K562 (cell line): ENCODE results near the gene DYNLT2. TPM values are rescaled to one million over a fixed set of nuclear protein-coding genes. Genes with fewer than 3 reads are reported as not detected.

Experiments
- BRCA1 ChIP-seq, 2 experiments: fragments of 450-650 bp in 1 of 2; sonication (generic) in 1 of 2; formaldehyde crosslinking in 1 of 2; IDR thresholded peaks; 2 replicates each; pipeline versions ENCODE4 v1.5.0 to v1.6.1; 2017 to 2020; ENCODE audit warnings: mild to moderate bottlenecking in 1 of 2, missing genetic modification reagents in 1 of 2
- CBFA2T2 ChIP-seq: fragments of 450-650 bp; conservative IDR thresholded peaks from 2 replicates; pipeline ENCODE4 v1.6.1; 2017; ENCODE audit warnings: mild to moderate bottlenecking
- CC2D1A ChIP-seq: fragments of 450-650 bp; IDR thresholded peaks from 2 replicates; pipeline ENCODE4 v1.6.1; 2017; ENCODE audit warnings: mild to moderate bottlenecking
- EP300 ChIP-seq: IDR thresholded peaks from 2 replicates; pipeline ENCODE4 v1.6.1; 2012; ENCODE audit warnings: low read length, improper control_type of control experiment
- ERF ChIP-seq: fragments of 450-650 bp; formaldehyde crosslinking; IDR thresholded peaks from 2 replicates; pipeline ENCODE4 v1.4.0; 2020; ENCODE audit warnings: mild to moderate bottlenecking, mixed read lengths
- ESRRA ChIP-seq: fragments of 450-650 bp; IDR thresholded peaks from 2 replicates; pipeline ENCODE4 v1.6.1; 2014; ENCODE audit warnings: low read depth, mild to moderate bottlenecking, moderate library complexity, borderline replicate concordance
- GATAD2A ChIP-seq: fragments of 450-650 bp; IDR thresholded peaks from 2 replicates; pipeline ENCODE4 v1.6.1; 2017
- HCFC1 ChIP-seq: IDR thresholded peaks from 2 replicates; pipeline ENCODE4 v1.6.1; 2012; ENCODE audit warnings: low read depth, low read length, improper control_type of control experiment
- NCOA4 ChIP-seq: fragments of 450-650 bp; IDR thresholded peaks from 2 replicates; pipeline ENCODE4 v1.6.1; 2018; ENCODE audit warnings: mild to moderate bottlenecking; ENCODE audit not compliant: partially characterized antibody
- NCOA6 ChIP-seq: fragments of 450-650 bp; IDR thresholded peaks from 2 replicates; pipeline ENCODE4 v1.6.1; 2017; ENCODE audit warnings: mild to moderate bottlenecking
- NR2F6 ChIP-seq: fragments of 450-650 bp; formaldehyde crosslinking; IDR thresholded peaks from 2 replicates; pipeline ENCODE4 v1.4.0; 2020; ENCODE audit warnings: mild to moderate bottlenecking
- PHB2 ChIP-seq: fragments of 450-650 bp; IDR thresholded peaks from 2 replicates; pipeline ENCODE4 v1.6.1; 2017; ENCODE audit warnings: low read depth
- PHF21A ChIP-seq: fragments of 450-650 bp; IDR thresholded peaks from 2 replicates; pipeline ENCODE4 v1.6.1; 2017; ENCODE audit warnings: low read depth, borderline replicate concordance
- POLR3A ChIP-seq: IDR thresholded peaks from 2 replicates; pipeline ENCODE4 v1.6.1; 2011; ENCODE audit warnings: borderline replicate concordance, mild to moderate bottlenecking, moderate library complexity; ENCODE audit not compliant: insufficient read length, insufficient read depth; ENCODE audit errors: extremely low read depth
- POLR3G ChIP-seq: IDR thresholded peaks from 2 replicates; pipeline ENCODE4 v1.6.1; 2011; ENCODE audit not compliant: insufficient read length, insufficient replicate concordance; ENCODE audit errors: extremely low read depth
- SIN3B ChIP-seq: fragments of 450-650 bp; IDR thresholded peaks from 2 replicates; pipeline ENCODE4 v1.6.1; 2017; ENCODE audit warnings: low read depth, mild to moderate bottlenecking, moderate library complexity
- XRCC4 ChIP-seq: IDR thresholded peaks from one replicate; pipeline ENCODE4 v1.6.1; 2011; ENCODE audit not compliant: insufficient read depth, insufficient read length; ENCODE audit errors: extremely low read depth
- ZBTB49 ChIP-seq: sonication (generic); formaldehyde crosslinking; IDR thresholded peaks from 2 replicates; pipeline ENCODE4 v1.8.0; 2022; ENCODE audit warnings: missing genetic modification reagents, mild to moderate bottlenecking, borderline replicate concordance
- ZNF143 ChIP-seq: sonication (generic); formaldehyde crosslinking; IDR thresholded peaks from 2 replicates; pipeline ENCODE4 v1.9.0; 2022; ENCODE audit warnings: mild to moderate bottlenecking, missing genetic modification reagents
- ZNF518B ChIP-seq: fragments of 250-450 bp; sonication (Bioruptor Pico); IDR thresholded peaks from 2 replicates; pipeline ENCODE4 v1.5.0; 2021; ENCODE audit warnings: mild to moderate bottlenecking, moderate library complexity
- ZNF584 ChIP-seq: fragments of 200-800 bp; sonication (Bioruptor generic); IDR thresholded peaks from 2 replicates; pipeline ENCODE4 v1.6.1; 2016; ENCODE audit warnings: low read depth, mild to moderate bottlenecking, missing genetic modification characterization, missing compliant biosample characterization
- ZNF764 ChIP-seq: fragments of 250-450 bp; sonication (Bioruptor Pico); IDR thresholded peaks from 2 replicates; pipeline ENCODE4 v1.4.0; 2020; ENCODE audit warnings: low read depth, mild to moderate bottlenecking, moderate library complexity
- ZNF780A ChIP-seq: fragments of 250-450 bp; sonication (Bioruptor Pico); IDR thresholded peaks from 2 replicates; pipeline ENCODE4 v1.5.0; 2021; ENCODE audit warnings: mild to moderate bottlenecking
- polyA plus RNA-seq, 8 experiments: library from polyadenylated mRNA; depleted of rRNA in 4 of 8; stranded (reverse) in 5 of 8; unstranded in 3 of 8; fragments of >200 nt; fragmentation: Nextera tagmentation in 2 of 8; fragmentation: Illumina TruSeq in 1 of 8; extraction: Ambion mirVana in 2 of 8; extraction: Trizol in 1 of 8; gene quantifications; 2 replicates each; pipeline versions ENCODE4 v1.2.1 to v1.2.3, GENCODE V29; 2011 to 2014; ENCODE audit warnings: inconsistent platforms in 1 of 8, missing spikeins in 1 of 8
- total RNA-seq, 7 experiments: library from RNA; depleted of rRNA in 6 of 7; stranded (reverse); fragments of >200 nt in 6 of 7; fragmentation: Illumina TruSeq in 2 of 7; extraction: Trizol in 2 of 7; gene quantifications; 2 replicates each; pipeline versions ENCODE4 v1.2.1 to v1.2.3, GENCODE V29; 2011 to 2021; ENCODE audit warnings: low replicate concordance in 1 of 7

Gene DYNLT2
- total and polyA plus RNA-seq, 9 of the 15 experiments (the other 6 are each of a cell fraction or from before 2014, with no cell fraction given), result 2.0 to 12.8 (median 6.3) TPM

GRCh38 chr6:169701954-169702839 lies 49.2 kb downstream of the DYNLT2 start, which contains the start of the genes C6orf120 and WDR27 (continued):
- no peak for TF ChIP-seq ZNF518B (CRISPR knock-in tag)
- peak; percentile 77 for TF ChIP-seq HCFC1
- no peak for TF ChIP-seq ZNF764 (CRISPR knock-in tag)
- TF ChIP-seq BRCA1 (IDR thresholded peaks at IDR 0.05), result no peak
- no peak for TF ChIP-seq BRCA1 (CRISPR knock-in tag; IDR thresholded peaks at IDR 0.05)
- no peak for TF ChIP-seq POLR3A
- no peak for TF ChIP-seq ZNF780A
- TF ChIP-seq GATAD2A, result no peak
- no peak for TF ChIP-seq CBFA2T2
- TF ChIP-seq XRCC4, result no peak
- no peak for TF ChIP-seq PHF21A
- TF ChIP-seq ZBTB49 (CRISPR knock-in tag), result no peak
- no peak; the same call in 1 of the 2 replicates for TF ChIP-seq ZNF143 (CRISPR knock-in tag)
- 0 out of 2 replicates have a peak, but pooled peaks have one; percentile 17 for TF ChIP-seq ESRRA
- TF ChIP-seq SIN3B, result peak; percentile 63
- TF ChIP-seq ZNF584 (CRISPR knock-in tag), result no peak
- TF ChIP-seq CC2D1A, result no peak
- no peak for TF ChIP-seq NCOA4
- peak; percentile 33; the same call in 1 of the 2 replicates for TF ChIP-seq EP300
- peak; percentile 85 for TF ChIP-seq NCOA6
- TF ChIP-seq NR2F6, result no peak
- no peak for TF ChIP-seq POLR3G
- TF ChIP-seq PHB2, result no peak
- peak; percentile 5; the same call in 1 of the 2 replicates for TF ChIP-seq ERF (CRISPR knock-in tag)
